RPMI7951 (cell line): ENCODE data around the gene SELENOV. TPM values are rescaled to one million over a fixed set of nuclear protein-coding genes. Genes with fewer than 3 reads are reported as not detected.
A peak's percentile ranks its signal among the peaks of the same experiment; 100 is the strongest.
"Not testable (repeated sequence)": the region's sequence is repeated elsewhere in the genome, so short reads cannot be mapped to it uniquely, and the experiment has no call there.

Source experiments
- DNase-seq: peaks from one replicate; pipeline ENCODE4 v3.0.0-alpha.2; 2012; ENCODE audit warnings: low read depth
- total RNA-seq: library from RNA; depleted of rRNA; stranded (reverse); fragments of >200 nt; shearing (Covaris generic); gene quantifications from 2 replicates; pipeline ENCODE4 v1.2.3, GENCODE V29; 2014; rRNA removed

The SELENOV gene
- total RNA-seq, result not detected in 2 replicates

GRCh38 chr19:39514840-39515550, at the start of gene SELENOV:
Gene SELENOV (plus strand): TSS chr19:39515139. CDS start chr19:39515213, 74 bp downstream.
- no peak for DNase-seq

- no peak for DNase-seq
Measured at GRCh38 chr19:39465956-39466747, 48.8 kb upstream of the SELENOV start.

GRCh38 chr19:39467941-39468340, 47.0 kb upstream of the SELENOV start:
- no peak for DNase-seq

GRCh38 chr19:39469036-39469435, 45.9 kb upstream of the SELENOV start:
- DNase-seq, result no peak

GRCh38 chr19:39469567-39469966, 45.4 kb upstream of the SELENOV start:
- no peak for DNase-seq

GRCh38 chr19:39470724-39471339, 44.1 kb upstream of the SELENOV start:
- no peak for DNase-seq

- no peak for DNase-seq
Measured at GRCh38 chr19:39471756-39472536, 43.0 kb upstream of the SELENOV start.

- no peak for DNase-seq
Measured at GRCh38 chr19:39472746-39473442, 42.0 kb upstream of the SELENOV start.

GRCh38 chr19:39473443-39473960, 41.4 kb upstream of the SELENOV start:
- no peak for DNase-seq

- peak; percentile 28 for DNase-seq
Measured at GRCh38 chr19:39474139-39474620, 40.8 kb upstream of the SELENOV start.

- no peak for DNase-seq
Measured at GRCh38 chr19:39475748-39476147, 39.2 kb upstream of the SELENOV start.

- not testable (repeated sequence) for DNase-seq
Measured at GRCh38 chr19:39479319-39479801, 35.6 kb upstream of the SELENOV start.

GRCh38 chr19:39479916-39480315, 35.0 kb upstream of the SELENOV start:
- no peak for DNase-seq

GRCh38 chr19:39480337-39481228, 34.4 kb upstream of the SELENOV start, which contains the start of gene TIMM50:
Gene TIMM50 (plus strand): TSS chr19:39480838. CDS start chr19:39480854, 16 bp downstream.
- DNase-seq, result peak; percentile 96

- DNase-seq, result no peak
Measured at GRCh38 chr19:39481229-39481545, 33.8 kb upstream of the SELENOV start.

GRCh38 chr19:39481676-39482075, 33.3 kb upstream of the SELENOV start:
- no peak for DNase-seq

- no peak for DNase-seq
Measured at GRCh38 chr19:39483141-39483540, 31.8 kb upstream of the SELENOV start.

GRCh38 chr19:39489756-39490155, 25.2 kb upstream of the SELENOV start:
- no peak for DNase-seq

GRCh38 chr19:39492225-39492624, 22.7 kb upstream of the SELENOV start:
- no peak for DNase-seq

- no peak for DNase-seq
Measured at GRCh38 chr19:39492788-39493187, 22.2 kb upstream of the SELENOV start.
